Stomach (tissue), 9 donors: ENCODE data around the gene VPS51. TPM values are rescaled to one million over a fixed set of nuclear protein-coding genes. Genes with fewer than 3 reads are reported as not detected.
A peak's percentile ranks its signal among the peaks of the same experiment; 100 is the strongest.

ENCODE experiments used
- DNase-seq, 2 donors: peaks; one replicate each; pipeline versions ENCODE4 v3.0.0 to v3.0.0-alpha.2; 2013 to 2019
- H3K27ac ChIP-seq, 5 donors: fragments of 200-600 bp in 4 of 5; sonication (generic) in 4 of 5; one replicate each; pipeline ENCODE4 v1.5.1; 2013 to 2019; ENCODE audit warnings: mild to moderate bottlenecking in 1 of 5, moderate library complexity in 1 of 5
- H3K27me3 ChIP-seq, 3 donors: fragments of 200-600 bp; sonication (generic); one replicate each; pipeline ENCODE4 v1.5.1; 2017 to 2019; ENCODE audit warnings: mixed run types in 1 of 3
- H3K36me3 ChIP-seq, 4 donors: fragments of 200-600 bp; sonication (generic); 1 replicate in 3 of 4; 2 replicates in 1 of 4; pipeline ENCODE4 v1.5.1; 2016 to 2019
- H3K4me1 ChIP-seq, 4 donors: fragments of 200-600 bp; sonication (generic); one replicate each; pipeline ENCODE4 v1.5.1; 2016 to 2019
- H3K4me3 ChIP-seq, 4 donors: fragments of 200-600 bp; sonication (generic) in 3 of 4; one replicate each; pipeline ENCODE4 v1.5.1; 2016 to 2019; ENCODE audit warnings: mild to moderate bottlenecking in 1 of 4
- H3K9me3 ChIP-seq, 4 donors: fragments of 200-600 bp; sonication (generic); one replicate each; pipeline ENCODE4 v1.5.1; 2016 to 2019
- EP300 ChIP-seq: sonication (generic); formaldehyde crosslinking; IDR thresholded peaks from one replicate; pipeline ENCODE4 v1.6.1; 2017; ENCODE audit warnings: antibody characterized with exemption
- POLR2A ChIP-seq, 4 donors: fragments of 450-650 bp; IDR thresholded peaks; one replicate each; pipeline ENCODE4 v1.6.1; 2016; ENCODE audit warnings: antibody characterized with exemption in 4 of 4, control low read depth in 2 of 4, mild to moderate bottlenecking in 1 of 4, moderate library complexity in 1 of 4
- POLR2AphosphoS5 ChIP-seq, 3 donors: sonication (generic); formaldehyde crosslinking; IDR thresholded peaks; one replicate each; pipeline ENCODE4 v1.6.1; 2016; ENCODE audit warnings: antibody characterized with exemption in 3 of 3
- WGBS, 5 donors: extraction: QIAGEN DNeasy Blood & Tissue Kit in 3 of 5; methylation state at CpG; one replicate each; pipeline versions ENCODE4 v1.1.5 to v1.1.7; 2013 to 2018; 5-methylcytosine and 5-hydroxymethylcytosine counted together
- intact Hi-C: fragments of 100-400 bp; cut with DNase I; formaldehyde crosslinking; loops from one replicate; pipeline ENCODE4 v1.15.1; 2023; ENCODE audit warnings: low total_unique reads
- polyA plus RNA-seq, 3 donors: library from polyadenylated mRNA; stranded (reverse); fragments of 200-250 nt; gene quantifications; one replicate each; pipeline ENCODE4 v1.2.3, GENCODE V29; 2013
- total RNA-seq, 5 donors: library from RNA; depleted of rRNA; stranded (reverse); fragments of >200 nt; gene quantifications; one replicate each; pipeline versions ENCODE4 v1.1.0 to v1.2.3, GENCODE V29; 2014 to 2016
- TF ChIP-seq, protein P1 (sequence below), 7 experiments: fragments of 450-650 bp in 4 of 7; fragments of 200-600 bp in 3 of 7; sonication (generic) in 3 of 7; IDR thresholded peaks; one replicate each; pipeline ENCODE4 v1.5.1; 2016 to 2019; ENCODE audit warnings: antibody characterized with exemption in 7 of 7, control low read depth in 2 of 7, mild to moderate bottlenecking in 1 of 7
- donor health status: healthy with polysubstance abuse.
- donor health status: Bipolar disorder and iron deficiency.
- donor health status: healthy.

Gene VPS51
- total and polyA plus RNA-seq, 8 donors, result 124 to 2,272 (median 202) TPM

DNA sequence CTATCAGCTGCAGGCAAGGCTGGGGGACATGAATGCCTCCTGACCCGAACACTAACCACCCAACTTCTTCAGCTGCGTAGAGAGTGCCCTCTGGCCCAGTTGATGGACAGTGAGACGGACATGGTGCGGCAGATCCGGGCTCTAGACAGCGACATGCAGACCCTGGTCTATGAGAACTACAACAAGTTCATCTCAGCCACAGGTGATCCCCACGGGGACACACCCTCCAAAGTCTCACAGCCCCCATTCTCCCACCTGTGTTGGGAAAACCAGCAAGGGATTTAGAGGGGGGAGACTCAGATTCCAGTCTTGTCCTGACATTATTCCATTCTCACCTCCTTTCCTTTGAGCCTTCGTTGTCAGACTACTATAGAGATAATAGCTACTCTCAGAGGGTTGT is 912 bp downstream of the VPS51 start:
- H3K4me3 ChIP-seq, result peak overlapping the region; percentile 80 to 97 (median 85)
- no peak for DNase-seq
- no peaks in the 10 kb centered on the region for H3K9me3 ChIP-seq
- peaks cover 0 to 20% (median 18%) of the 10 kb centered on the region in 4 donors for H3K36me3 ChIP-seq
- TF ChIP-seq EP300, result no peak
- TF ChIP-seq, protein P1, sequence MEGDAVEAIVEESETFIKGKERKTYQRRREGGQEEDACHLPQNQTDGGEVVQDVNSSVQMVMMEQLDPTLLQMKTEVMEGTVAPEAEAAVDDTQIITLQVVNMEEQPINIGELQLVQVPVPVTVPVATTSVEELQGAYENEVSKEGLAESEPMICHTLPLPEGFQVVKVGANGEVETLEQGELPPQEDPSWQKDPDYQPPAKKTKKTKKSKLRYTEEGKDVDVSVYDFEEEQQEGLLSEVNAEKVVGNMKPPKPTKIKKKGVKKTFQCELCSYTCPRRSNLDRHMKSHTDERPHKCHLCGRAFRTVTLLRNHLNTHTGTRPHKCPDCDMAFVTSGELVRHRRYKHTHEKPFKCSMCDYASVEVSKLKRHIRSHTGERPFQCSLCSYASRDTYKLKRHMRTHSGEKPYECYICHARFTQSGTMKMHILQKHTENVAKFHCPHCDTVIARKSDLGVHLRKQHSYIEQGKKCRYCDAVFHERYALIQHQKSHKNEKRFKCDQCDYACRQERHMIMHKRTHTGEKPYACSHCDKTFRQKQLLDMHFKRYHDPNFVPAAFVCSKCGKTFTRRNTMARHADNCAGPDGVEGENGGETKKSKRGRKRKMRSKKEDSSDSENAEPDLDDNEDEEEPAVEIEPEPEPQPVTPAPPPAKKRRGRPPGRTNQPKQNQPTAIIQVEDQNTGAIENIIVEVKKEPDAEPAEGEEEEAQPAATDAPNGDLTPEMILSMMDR (IDR thresholded peaks at IDR 0.05), result no peak
- no peak for TF ChIP-seq POLR2AphosphoS5 (IDR thresholded peaks at IDR 0.05)
- no peak for TF ChIP-seq POLR2A (IDR thresholded peaks at IDR 0.05)
- H3K27me3 ChIP-seq, result no peaks in the 10 kb centered on the region
- intact Hi-C loops, result no loop called here
- peaks cover 7 to 47% (median 31%) of the 10 kb centered on the region in 4 donors for H3K4me1 ChIP-seq
- WGBS, 5 donors, result 24 to 31% (median 25%) methylated on average over 7 to 8 of the region's 8 CpGs
- peak overlapping the region; percentile 92 to 97 (median 96) for H3K27ac ChIP-seq

DNA sequence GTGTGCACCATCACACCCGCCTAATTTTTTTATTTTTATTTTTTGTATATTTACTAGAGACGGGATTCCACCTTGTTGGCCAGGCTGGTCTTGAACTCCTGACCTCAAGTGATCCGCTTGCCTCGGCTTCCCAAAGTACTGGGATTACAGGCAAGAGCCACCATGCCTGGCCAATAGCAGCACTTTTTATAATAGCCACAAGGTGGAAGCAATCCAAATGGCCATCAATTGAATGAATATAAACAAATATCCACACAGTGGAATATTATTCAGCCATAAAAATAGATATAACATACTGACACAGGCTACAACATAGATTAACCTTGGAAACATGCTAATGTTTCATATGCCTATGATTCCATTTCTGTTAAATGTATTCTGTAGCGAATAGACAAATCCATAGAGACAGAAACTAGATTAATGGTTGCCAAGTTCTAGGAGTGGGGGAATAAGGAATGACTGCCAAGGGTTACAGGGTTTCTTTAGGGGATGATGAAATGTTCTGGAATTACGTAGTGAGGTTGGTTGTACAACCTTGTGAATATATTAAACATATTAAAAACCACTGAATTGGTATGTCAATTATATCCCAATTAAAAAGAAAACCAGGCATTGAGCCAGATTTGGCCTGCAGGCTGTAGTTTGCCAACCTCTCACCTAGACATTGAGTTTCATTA is 4.8 kb downstream of the VPS51 start:
- H3K4me1 ChIP-seq, result peaks cover 18 to 79% (median 56%) of the 10 kb centered on the region in 4 donors
- no peak overlapping the region for H3K4me3 ChIP-seq
- TF ChIP-seq EP300, result no peak
- no peaks in the 10 kb centered on the region for H3K27me3 ChIP-seq
- WGBS, 5 donors, result 81 to 89% (median 84%) methylated on average over 6 of the region's 6 CpGs
- no peaks in the 10 kb centered on the region for H3K9me3 ChIP-seq
- no peak for DNase-seq
- intact Hi-C loops, result no loop called here
- H3K27ac ChIP-seq, result peak overlapping the region in 2 of 5 donors; percentile 17 to 64
- peaks cover 0 to 35% (median 30%) of the 10 kb centered on the region in 4 donors for H3K36me3 ChIP-seq

DNA sequence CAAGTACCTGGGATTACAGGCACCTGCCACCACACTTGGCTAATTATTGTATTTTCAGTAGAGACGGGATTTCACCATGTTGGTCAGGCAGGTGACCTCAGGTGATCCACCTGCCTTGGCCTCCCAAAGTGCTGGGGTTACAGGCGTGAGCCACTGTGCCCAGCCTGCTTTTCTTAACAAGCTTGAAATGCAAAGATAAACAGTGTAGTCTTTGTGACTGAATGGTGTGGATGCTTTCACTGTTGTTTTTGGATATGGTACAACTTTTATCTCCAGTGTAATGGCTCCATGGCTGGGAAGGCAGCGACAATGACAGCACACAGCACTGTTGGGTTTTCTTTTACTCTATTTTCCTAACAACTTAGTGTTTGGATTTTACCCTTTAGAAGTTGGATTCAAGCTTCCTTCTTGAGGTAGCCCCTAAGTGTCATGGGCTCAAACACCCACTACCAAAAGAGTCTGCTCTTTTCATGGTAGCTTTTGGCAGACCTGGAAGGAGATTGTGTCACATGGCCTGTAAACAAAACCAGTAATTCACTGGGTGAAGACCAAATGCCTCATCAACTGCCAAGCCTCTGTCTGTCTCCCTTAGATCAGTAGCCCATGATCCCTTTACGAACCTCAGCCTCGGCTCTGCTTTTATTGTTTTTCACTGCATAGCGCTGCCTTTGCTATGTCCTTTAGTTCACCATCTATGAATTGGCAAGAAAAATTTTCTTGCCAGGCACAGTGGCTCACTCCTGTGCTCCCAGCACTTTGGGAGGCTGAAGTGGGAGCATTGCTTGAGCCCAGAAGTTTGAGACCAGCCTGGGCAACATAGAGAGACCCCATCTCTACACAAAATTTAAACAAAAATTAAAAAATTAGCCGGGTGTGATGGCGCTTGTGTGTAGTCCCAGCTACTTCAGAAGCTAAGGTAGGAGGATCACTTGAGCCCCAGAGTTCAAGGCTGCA is 6.4 kb downstream of the VPS51 start:
- TF ChIP-seq POLR2A (IDR thresholded peaks at IDR 0.05) (no peak), EP300 (no peak), POLR2AphosphoS5 (IDR thresholded peaks at IDR 0.05) (peak in 2 of 3 donors; percentile 11 to 65)
- TF ChIP-seq, protein P1 (IDR thresholded peaks at IDR 0.05), result no peak
- Histone ChIP-seq H3K9me3 (no peaks in the 10 kb centered on the region), H3K4me1 (peaks cover 10 to 69% (median 44%) of the 10 kb centered on the region in 4 donors), H3K4me3 (no peak overlapping the region), H3K36me3 (peaks cover 0 to 45% (median 38%) of the 10 kb centered on the region in 4 donors), H3K27me3 (no peaks in the 10 kb centered on the region), H3K27ac (peak overlapping the region; percentile 28 to 78 (median 64))
- 60 to 74% (median 63%) methylated on average over 8 of the region's 8 CpGs for WGBS, 5 donors
- DNase-seq, result peak in 1 of 2 donors; percentile 68
- intact Hi-C loops, result no loop called here

DNA sequence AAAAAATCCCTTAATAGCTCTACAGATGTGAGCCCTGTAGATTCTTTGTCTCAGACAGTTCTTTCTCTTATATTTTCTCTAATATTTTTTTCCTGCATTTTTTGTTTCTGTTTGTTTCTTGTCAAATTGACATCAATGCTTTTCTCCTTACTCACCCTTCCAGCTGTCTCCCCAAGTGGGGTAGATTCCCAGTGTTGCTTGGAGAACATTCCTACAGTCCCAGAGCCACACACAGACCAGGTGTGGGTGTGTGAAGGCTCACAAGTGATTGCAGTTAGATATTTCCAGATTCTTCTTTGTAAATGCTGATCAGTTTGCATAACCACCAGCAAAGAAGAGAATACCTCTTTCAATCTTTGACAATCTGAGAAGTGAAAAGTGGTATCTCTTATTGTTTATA is 7.5 kb downstream of the VPS51 start:
- H3K27me3 ChIP-seq, result no peaks in the 10 kb centered on the region
- peaks cover 10 to 61% (median 45%) of the 10 kb centered on the region in 4 donors for H3K4me1 ChIP-seq
- H3K36me3 ChIP-seq, result peaks cover 10 to 49% (median 41%) of the 10 kb centered on the region in 4 donors

More for the DNA sequence above, 7.5 kb downstream of the VPS51 start:
- DNase-seq, result no peak
- intact Hi-C loops, result no loop called here
- no peaks in the 10 kb centered on the region for H3K9me3 ChIP-seq
- H3K4me3 ChIP-seq, result no peak overlapping the region
- peak overlapping the region in 4 of 5 donors; percentile 24 to 73 (median 65) for H3K27ac ChIP-seq
- TF ChIP-seq, protein P1 (IDR thresholded peaks at IDR 0.05), result no peak
- no peak for TF ChIP-seq EP300
- TF ChIP-seq POLR2A (IDR thresholded peaks at IDR 0.05), result no peak
- no peak for TF ChIP-seq POLR2AphosphoS5 (IDR thresholded peaks at IDR 0.05)
